Psoas muscle (tissue), 8 donors: ENCODE measurements around the gene ZNF451. TPM values are rescaled to one million over a fixed set of nuclear protein-coding genes. Genes with fewer than 3 reads are reported as not detected.

Experiments
- ATAC-seq, 4 donors: fragments of 200-7000 bp; cut with Tn5 transposase; one replicate each; pipeline ENCODE4 v1.9.1; 2020; ENCODE audit warnings: moderate library complexity in 3 of 4, mild to moderate bottlenecking in 2 of 4
- DNase-seq, 2 donors: peaks; one replicate each; pipeline ENCODE4 v3.0.0-alpha.2; 2020
- H3K27ac ChIP-seq: fragments of 200-600 bp; one replicate; pipeline ENCODE4 v1.8.0; 2022
- H3K27me3 ChIP-seq, 3 donors: fragments of 200-600 bp in 1 of 3; one replicate each; pipeline versions ENCODE4 v1.6.1 to v1.8.0; 2013 to 2022; ENCODE audit warnings: low read length in 2 of 3, mild to moderate bottlenecking in 2 of 3, moderate library complexity in 1 of 3; ENCODE audit not compliant: insufficient read depth in 3 of 3
- H3K36me3 ChIP-seq, 2 donors: fragments of 200-600 bp in 1 of 2; one replicate each; pipeline versions ENCODE4 v1.6.1 to v1.8.0; 2013 to 2022; ENCODE audit warnings: low read depth in 1 of 2, mild to moderate bottlenecking in 1 of 2, moderate library complexity in 1 of 2; ENCODE audit not compliant: insufficient read depth in 1 of 2
- H3K4me1 ChIP-seq: fragments of 200-600 bp; one replicate; pipeline ENCODE4 v1.8.0; 2022
- H3K4me3 ChIP-seq: fragments of 200-600 bp; one replicate; pipeline ENCODE4 v1.8.0; 2022; ENCODE audit warnings: mild to moderate bottlenecking
- H3K9me3 ChIP-seq: fragments of 200-600 bp; one replicate; pipeline ENCODE4 v1.8.0; 2022
- WGBS, 3 donors: extraction: QIAGEN DNeasy Blood & Tissue Kit; methylation state at CpG; one replicate each; pipeline versions ENCODE4 v1.1.6 to v1.1.7; 2013; 5-methylcytosine and 5-hydroxymethylcytosine counted together
- intact Hi-C, 2 donors: fragments of 100-400 bp; cut with DNase I; formaldehyde crosslinking; loops; one replicate each; pipeline versions ENCODE4 v1.11.0 to v1.14.2; 2022
- polyA plus RNA-seq, 3 donors: library from polyadenylated mRNA; stranded (reverse); fragments of 200-250 nt; gene quantifications; one replicate each; pipeline ENCODE4 v1.2.3, GENCODE V29; 2013
- total RNA-seq, 4 donors: library from RNA; stranded (reverse); fragmentation: NEBNext Ultra II Directional in 2 of 4; extraction: Animal tissue kit (Norgen Biotek cat#: 25700) in 2 of 4; gene quantifications; one replicate each; pipeline versions ENCODE4 v1.2.1 to v1.2.4, GENCODE V29; 2021 to 2023
- TF ChIP-seq, protein P1 (sequence below): fragments of 200-600 bp; IDR thresholded peaks from one replicate; pipeline ENCODE4 v1.8.0; 2022; ENCODE audit warnings: antibody characterized with exemption
- donor health status: healthy with polysubstance abuse.
- donor health status: DM: no; HTN: no; CAD: no; lungs with moderate emphysema.
- donor health status: Bipolar disorder and iron deficiency.
- donor health status: healthy.
- donor health status: DM: yes; HTN: yes; CAD: no.
- donor health status: DM: no; HTN: no; CAD: no.
- donor health status: DM: no; HTN: no; CAD: no.
- donor health status: DM: yes; HTN: yes; CAD: no.

ZNF451 gene
- total and polyA plus RNA-seq, 7 donors, result 6.3 to 27.6 (median 20.4) TPM

DNA sequence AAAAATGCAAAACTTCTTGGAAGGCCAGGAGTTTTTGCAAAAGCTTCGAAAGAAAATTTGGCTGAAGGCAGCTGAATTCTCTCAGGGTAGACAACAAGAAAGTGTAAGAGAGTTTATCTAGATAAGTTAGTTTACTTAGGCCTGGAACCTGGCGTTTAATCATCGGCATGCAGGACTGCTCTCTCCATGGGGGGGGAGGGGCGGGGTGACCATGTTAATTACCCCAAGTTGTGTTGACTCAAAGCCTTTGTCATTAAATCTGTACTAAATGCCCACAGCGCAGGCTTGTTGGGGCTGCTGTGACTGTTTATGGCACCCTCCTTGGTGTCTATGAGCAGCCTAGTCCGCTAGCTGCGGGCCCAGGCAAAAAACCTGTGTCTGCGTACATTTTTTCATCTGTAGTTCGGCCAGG, 20.1 kb upstream of the ZNF451 start:
- Histone ChIP-seq H3K27me3 (no peaks in the 10 kb centered on the region), H3K4me1 (no peaks in the 10 kb centered on the region), H3K27ac (no peak overlapping the region), H3K36me3 (peaks cover 3 to 34% of the 10 kb centered on the region in 2 donors), H3K4me3 (no peak overlapping the region), H3K9me3 (no peaks in the 10 kb centered on the region)
- TF ChIP-seq, protein P1, sequence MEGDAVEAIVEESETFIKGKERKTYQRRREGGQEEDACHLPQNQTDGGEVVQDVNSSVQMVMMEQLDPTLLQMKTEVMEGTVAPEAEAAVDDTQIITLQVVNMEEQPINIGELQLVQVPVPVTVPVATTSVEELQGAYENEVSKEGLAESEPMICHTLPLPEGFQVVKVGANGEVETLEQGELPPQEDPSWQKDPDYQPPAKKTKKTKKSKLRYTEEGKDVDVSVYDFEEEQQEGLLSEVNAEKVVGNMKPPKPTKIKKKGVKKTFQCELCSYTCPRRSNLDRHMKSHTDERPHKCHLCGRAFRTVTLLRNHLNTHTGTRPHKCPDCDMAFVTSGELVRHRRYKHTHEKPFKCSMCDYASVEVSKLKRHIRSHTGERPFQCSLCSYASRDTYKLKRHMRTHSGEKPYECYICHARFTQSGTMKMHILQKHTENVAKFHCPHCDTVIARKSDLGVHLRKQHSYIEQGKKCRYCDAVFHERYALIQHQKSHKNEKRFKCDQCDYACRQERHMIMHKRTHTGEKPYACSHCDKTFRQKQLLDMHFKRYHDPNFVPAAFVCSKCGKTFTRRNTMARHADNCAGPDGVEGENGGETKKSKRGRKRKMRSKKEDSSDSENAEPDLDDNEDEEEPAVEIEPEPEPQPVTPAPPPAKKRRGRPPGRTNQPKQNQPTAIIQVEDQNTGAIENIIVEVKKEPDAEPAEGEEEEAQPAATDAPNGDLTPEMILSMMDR, result no peak
- ATAC-seq (no peak), DNase-seq (no peak)
- 86 to 91% (median 88%) methylated on average over 9 of the region's 9 CpGs for WGBS, 3 donors
- intact Hi-C loops, result no loop called here

DNA sequence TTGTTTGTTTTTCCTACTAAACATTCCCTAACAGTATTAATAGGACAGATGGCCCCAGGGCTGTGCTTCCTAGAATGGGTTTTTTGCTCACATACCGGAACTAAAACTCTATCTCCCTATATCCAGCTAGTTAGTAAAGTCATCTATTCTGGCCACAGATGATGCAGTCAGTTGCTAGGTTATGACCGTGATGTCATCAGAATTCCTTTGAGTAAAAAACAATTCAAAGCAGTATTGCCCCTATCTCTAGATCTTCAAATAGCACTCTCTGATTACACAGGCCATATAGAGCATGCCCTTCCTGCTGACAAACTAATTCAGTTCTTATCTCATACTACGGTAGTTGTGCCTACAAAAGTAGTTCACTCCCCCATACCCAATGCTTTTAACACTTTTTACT, 17.9 kb upstream of the ZNF451 start:
- DNase-seq (no peak), ATAC-seq (no peak)
- no peaks in the 10 kb centered on the region for H3K4me1 ChIP-seq
- H3K36me3 ChIP-seq, result peaks cover 3 to 18% of the 10 kb centered on the region in 2 donors
- no peaks in the 10 kb centered on the region for H3K27me3 ChIP-seq
- H3K9me3 ChIP-seq, result no peaks in the 10 kb centered on the region
- H3K4me3 ChIP-seq, result no peak overlapping the region
- 90 to 94% (median 91%) methylated on average over 3 of the region's 3 CpGs for WGBS, 3 donors
- TF ChIP-seq, protein P1, result no peak
- intact Hi-C loops, result no loop called here
- no peak overlapping the region for H3K27ac ChIP-seq

DNA sequence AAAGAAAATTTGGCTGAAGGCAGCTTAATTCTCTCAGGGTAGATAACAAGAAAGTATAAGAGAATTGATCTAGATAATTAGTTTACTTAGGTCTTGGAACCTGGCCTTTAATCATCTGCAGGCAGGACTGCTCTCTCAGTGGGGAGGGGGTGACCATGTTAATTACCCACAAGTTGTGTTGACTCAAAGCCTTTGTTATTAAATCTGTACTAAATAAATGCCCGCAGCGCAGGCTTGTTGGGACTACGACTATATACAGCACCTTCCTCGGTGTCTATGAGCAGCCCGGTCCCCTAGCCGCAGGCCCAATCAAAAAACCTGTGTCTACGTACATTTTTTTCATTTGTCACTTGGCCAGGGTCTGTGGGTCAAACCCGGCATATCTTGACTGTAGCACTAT, 15.6 kb upstream of the ZNF451 start:
- H3K27me3 ChIP-seq, result no peaks in the 10 kb centered on the region
- H3K27ac ChIP-seq, result no peak overlapping the region
- DNase-seq, result no peak
- H3K4me3 ChIP-seq, result no peak overlapping the region
- no peaks in the 10 kb centered on the region for H3K9me3 ChIP-seq
- peaks cover 3 to 8% of the 10 kb centered on the region in 2 donors for H3K36me3 ChIP-seq
- no peaks in the 10 kb centered on the region for H3K4me1 ChIP-seq
- no peak for ATAC-seq
- WGBS, 3 donors, result 92 to 94% (median 92%) methylated on average over 8 of the region's 8 CpGs
- intact Hi-C loops, result no loop called here
- TF ChIP-seq, protein P1, result no peak

DNA sequence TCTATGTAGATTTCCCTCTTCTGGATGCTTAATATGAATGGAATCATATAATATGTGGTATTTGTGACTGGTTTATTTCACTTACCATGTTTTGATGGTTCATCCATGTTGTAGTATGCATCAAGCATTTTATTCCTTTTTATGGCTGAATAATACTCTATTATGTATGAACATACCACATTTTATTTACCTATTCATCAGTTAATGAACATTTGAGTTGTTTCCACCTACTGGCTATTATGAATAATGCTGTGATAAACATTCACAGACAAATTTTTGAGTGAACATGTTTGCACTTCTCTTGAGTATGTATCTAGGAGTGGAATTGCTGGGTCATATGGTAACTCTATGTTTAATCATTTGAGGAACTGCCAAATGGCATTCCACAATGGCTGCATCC, 14.9 kb upstream of the ZNF451 start:
- no peak for DNase-seq
- Histone ChIP-seq H3K9me3 (no peaks in the 10 kb centered on the region), H3K4me1 (no peaks in the 10 kb centered on the region), H3K27me3 (no peaks in the 10 kb centered on the region), H3K4me3 (no peak overlapping the region), H3K36me3 (peaks cover 3 to 8% of the 10 kb centered on the region in 2 donors), H3K27ac (no peak overlapping the region)
- intact Hi-C loops, result no loop called here
- no peak for ATAC-seq
- TF ChIP-seq, protein P1, result no peak

DNA sequence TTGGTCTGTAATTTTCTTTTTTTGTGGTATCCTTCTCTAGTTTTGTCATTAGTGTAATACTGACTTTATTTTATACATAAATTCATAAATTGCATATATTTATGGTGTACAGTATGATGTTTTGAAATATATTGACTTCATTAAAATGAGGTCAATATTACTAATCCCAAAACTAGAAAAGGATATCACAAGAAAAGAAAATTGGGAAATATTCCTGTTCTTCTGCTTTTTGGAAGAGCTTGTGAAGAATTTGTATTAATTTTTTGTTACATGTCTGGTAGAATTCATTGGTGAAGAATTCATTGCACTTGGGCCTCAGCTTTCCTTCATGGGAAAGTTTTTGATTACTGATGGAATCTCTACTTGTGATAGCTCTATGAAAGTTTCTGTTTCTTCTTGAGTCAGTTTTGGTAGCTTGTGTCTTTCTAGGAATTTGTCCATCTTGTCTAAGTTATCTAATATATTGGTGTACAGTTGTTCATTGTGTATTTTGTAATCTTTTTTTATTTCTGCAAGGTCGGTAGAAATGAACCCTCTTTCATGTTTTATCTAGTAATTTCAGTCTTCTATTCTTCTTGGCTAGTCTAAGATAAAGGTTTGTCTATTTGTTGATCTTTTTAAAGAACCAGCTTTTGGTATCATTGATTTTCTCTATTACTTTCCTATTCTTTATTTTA, 11.3 kb upstream of the ZNF451 start:
- WGBS, 3 donors, result 92 to 97% (median 94%) methylated on average over 1 of the region's 1 CpG
- intact Hi-C loops, result no loop called here
- no peak overlapping the region for H3K4me3 ChIP-seq
- no peak overlapping the region for H3K27ac ChIP-seq
- TF ChIP-seq, protein P1, result no peak
- ATAC-seq (no peak), DNase-seq (no peak)
- no peaks in the 10 kb centered on the region for H3K4me1 ChIP-seq
- H3K9me3 ChIP-seq, result no peaks in the 10 kb centered on the region
- H3K27me3 ChIP-seq, result no peaks in the 10 kb centered on the region
- peaks cover 3 to 6% of the 10 kb centered on the region in 2 donors for H3K36me3 ChIP-seq
